ENCODE results near the gene COL8A1. TPM values are rescaled to one million over a fixed set of nuclear protein-coding genes. Genes with fewer than 3 reads are reported as not detected.

Gene COL8A1
- total RNA-seq, 1 experiment from 2014 or later = 0.87 TPM

GRCh38 chr3:99829844-99830243 lies 191.4 kb downstream of the COL8A1 start:
- H3K27ac Mint-ChIP-seq = no peak overlapping the region
- ChIA-PET POLR2A (no interaction called here), CTCF (interaction anchor here (2.6 kb wide), 1 partner anchor 14 kb away, joined by 9 read pairs; no protein-coding TSS in a partner anchor)
- H3K36me3 Mint-ChIP-seq = no peaks in the 10 kb centered on the region
- TF ChIP-seq USF2 (CRISPR knock-in tag; IDR thresholded peaks at IDR 0.05) (no peak), GRHL2 (CRISPR knock-in tag; IDR thresholded peaks at IDR 0.05; ENCODE audit: insufficient replicate concordance, severe bottlenecking) (no peak), ATF3 (CRISPR knock-in tag; conservative IDR thresholded peaks at IDR 0.05) (no peak), ZBTB21 (CRISPR knock-in tag; IDR thresholded peaks at IDR 0.05; ENCODE audit: borderline replicate concordance) (no peak), MAX (CRISPR knock-in tag; IDR thresholded peaks at IDR 0.05) (no peak), TEAD4 (CRISPR knock-in tag; IDR thresholded peaks at IDR 0.05) (no peak)
- TF ChIP-seq, protein P1, sequence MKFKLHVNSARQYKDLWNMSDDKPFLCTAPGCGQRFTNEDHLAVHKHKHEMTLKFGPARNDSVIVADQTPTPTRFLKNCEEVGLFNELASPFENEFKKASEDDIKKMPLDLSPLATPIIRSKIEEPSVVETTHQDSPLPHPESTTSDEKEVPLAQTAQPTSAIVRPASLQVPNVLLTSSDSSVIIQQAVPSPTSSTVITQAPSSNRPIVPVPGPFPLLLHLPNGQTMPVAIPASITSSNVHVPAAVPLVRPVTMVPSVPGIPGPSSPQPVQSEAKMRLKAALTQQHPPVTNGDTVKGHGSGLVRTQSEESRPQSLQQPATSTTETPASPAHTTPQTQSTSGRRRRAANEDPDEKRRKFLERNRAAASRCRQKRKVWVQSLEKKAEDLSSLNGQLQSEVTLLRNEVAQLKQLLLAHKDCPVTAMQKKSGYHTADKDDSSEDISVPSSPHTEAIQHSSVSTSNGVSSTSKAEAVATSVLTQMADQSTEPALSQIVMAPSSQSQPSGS (CRISPR knock-in tag; IDR thresholded peaks at IDR 0.05; ENCODE audit: borderline replicate concordance, low read depth) = no peak
- TF ChIP-seq, protein P2, sequence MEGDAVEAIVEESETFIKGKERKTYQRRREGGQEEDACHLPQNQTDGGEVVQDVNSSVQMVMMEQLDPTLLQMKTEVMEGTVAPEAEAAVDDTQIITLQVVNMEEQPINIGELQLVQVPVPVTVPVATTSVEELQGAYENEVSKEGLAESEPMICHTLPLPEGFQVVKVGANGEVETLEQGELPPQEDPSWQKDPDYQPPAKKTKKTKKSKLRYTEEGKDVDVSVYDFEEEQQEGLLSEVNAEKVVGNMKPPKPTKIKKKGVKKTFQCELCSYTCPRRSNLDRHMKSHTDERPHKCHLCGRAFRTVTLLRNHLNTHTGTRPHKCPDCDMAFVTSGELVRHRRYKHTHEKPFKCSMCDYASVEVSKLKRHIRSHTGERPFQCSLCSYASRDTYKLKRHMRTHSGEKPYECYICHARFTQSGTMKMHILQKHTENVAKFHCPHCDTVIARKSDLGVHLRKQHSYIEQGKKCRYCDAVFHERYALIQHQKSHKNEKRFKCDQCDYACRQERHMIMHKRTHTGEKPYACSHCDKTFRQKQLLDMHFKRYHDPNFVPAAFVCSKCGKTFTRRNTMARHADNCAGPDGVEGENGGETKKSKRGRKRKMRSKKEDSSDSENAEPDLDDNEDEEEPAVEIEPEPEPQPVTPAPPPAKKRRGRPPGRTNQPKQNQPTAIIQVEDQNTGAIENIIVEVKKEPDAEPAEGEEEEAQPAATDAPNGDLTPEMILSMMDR (IDR thresholded peaks at IDR 0.05) = no peak
- TF ChIP-seq, protein P3, sequence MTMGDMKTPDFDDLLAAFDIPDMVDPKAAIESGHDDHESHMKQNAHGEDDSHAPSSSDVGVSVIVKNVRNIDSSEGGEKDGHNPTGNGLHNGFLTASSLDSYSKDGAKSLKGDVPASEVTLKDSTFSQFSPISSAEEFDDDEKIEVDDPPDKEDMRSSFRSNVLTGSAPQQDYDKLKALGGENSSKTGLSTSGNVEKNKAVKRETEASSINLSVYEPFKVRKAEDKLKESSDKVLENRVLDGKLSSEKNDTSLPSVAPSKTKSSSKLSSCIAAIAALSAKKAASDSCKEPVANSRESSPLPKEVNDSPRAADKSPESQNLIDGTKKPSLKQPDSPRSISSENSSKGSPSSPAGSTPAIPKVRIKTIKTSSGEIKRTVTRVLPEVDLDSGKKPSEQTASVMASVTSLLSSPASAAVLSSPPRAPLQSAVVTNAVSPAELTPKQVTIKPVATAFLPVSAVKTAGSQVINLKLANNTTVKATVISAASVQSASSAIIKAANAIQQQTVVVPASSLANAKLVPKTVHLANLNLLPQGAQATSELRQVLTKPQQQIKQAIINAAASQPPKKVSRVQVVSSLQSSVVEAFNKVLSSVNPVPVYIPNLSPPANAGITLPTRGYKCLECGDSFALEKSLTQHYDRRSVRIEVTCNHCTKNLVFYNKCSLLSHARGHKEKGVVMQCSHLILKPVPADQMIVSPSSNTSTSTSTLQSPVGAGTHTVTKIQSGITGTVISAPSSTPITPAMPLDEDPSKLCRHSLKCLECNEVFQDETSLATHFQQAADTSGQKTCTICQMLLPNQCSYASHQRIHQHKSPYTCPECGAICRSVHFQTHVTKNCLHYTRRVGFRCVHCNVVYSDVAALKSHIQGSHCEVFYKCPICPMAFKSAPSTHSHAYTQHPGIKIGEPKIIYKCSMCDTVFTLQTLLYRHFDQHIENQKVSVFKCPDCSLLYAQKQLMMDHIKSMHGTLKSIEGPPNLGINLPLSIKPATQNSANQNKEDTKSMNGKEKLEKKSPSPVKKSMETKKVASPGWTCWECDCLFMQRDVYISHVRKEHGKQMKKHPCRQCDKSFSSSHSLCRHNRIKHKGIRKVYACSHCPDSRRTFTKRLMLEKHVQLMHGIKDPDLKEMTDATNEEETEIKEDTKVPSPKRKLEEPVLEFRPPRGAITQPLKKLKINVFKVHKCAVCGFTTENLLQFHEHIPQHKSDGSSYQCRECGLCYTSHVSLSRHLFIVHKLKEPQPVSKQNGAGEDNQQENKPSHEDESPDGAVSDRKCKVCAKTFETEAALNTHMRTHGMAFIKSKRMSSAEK (CRISPR knock-in tag; IDR thresholded peaks at IDR 0.05; ENCODE audit: borderline replicate concordance) = no peak
- DNase-seq (ENCODE audit: low spot score) (no peak), ATAC-seq (no peak)
- H3K4me3 Mint-ChIP-seq = no peak overlapping the region
- no peaks in the 10 kb centered on the region for H3K27me3 Mint-ChIP-seq (ENCODE audit: low read depth)
- peaks cover 10% of the 10 kb centered on the region for H3K4me1 Mint-ChIP-seq
- no peaks in the 10 kb centered on the region for H3K9me3 Mint-ChIP-seq

DNA sequence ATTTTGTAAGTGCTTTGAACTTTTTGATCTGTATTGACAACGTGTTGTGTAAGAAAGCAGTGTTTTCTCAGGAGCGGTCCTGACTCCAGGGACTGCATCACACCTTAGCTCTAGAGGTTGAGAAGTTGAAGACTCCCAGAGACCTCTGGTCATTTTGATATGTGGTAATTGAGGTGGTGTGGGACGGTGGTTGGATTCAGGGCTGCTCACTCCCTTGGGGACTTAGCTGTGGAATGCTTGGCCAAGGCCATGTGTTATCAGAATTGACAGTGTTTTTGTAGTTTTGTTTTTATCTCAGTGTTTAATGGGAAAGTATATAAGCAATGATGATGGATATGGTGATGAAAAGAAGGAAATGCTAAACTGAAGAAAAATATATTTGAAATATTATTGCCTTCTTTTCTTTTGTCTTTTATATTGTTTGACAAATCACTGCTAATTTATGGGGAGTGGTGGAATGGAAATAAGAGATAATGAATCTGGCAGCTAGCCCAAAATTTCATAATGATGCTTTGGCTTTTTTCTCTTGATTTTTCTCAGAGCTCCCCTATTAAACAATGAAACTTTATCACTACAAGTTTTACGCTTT lies 195.3 kb downstream of the COL8A1 start:
- DNase-seq (ENCODE audit: low spot score) = no peak
- no peak for TF ChIP-seq E2F5 (CRISPR knock-in tag; IDR thresholded peaks at IDR 0.05)
- TF ChIP-seq NFE2L1 (CRISPR knock-in tag; IDR thresholded peaks at IDR 0.05) = no peak
- no peak for ATAC-seq
- no peaks in the 10 kb centered on the region for H3K27me3 Mint-ChIP-seq (ENCODE audit: low read depth)
- ChIA-PET CTCF (interaction anchor here (1.3 kb wide), 1 partner anchor 9 kb away, joined by 5 read pairs; no protein-coding TSS in a partner anchor), POLR2A (no interaction called here)
- no peaks in the 10 kb centered on the region for H3K36me3 Mint-ChIP-seq
- peaks cover 8% of the 10 kb centered on the region for H3K4me1 Mint-ChIP-seq
- no peak overlapping the region for H3K4me3 Mint-ChIP-seq
- H3K9me3 Mint-ChIP-seq = no peaks in the 10 kb centered on the region
- no peak overlapping the region for H3K27ac Mint-ChIP-seq

All from WTC11 (cell line).